HG02870 (cell line): Measurements from ENCODE around the gene RPP25.
"Not testable (repeated sequence)": the region's sequence is repeated elsewhere in the genome, so short reads cannot be mapped to it uniquely, and the experiment has no call there.

ENCODE experiments used
- ATAC-seq: cut with Tn5 transposase; IDR thresholded peaks from one replicate; pipeline ENCODE4 v1.9.1; 2021; ENCODE audit warnings: mild to moderate bottlenecking, moderate library complexity; ENCODE audit not compliant: unreplicated experiment

RPP25 gene

DNA sequence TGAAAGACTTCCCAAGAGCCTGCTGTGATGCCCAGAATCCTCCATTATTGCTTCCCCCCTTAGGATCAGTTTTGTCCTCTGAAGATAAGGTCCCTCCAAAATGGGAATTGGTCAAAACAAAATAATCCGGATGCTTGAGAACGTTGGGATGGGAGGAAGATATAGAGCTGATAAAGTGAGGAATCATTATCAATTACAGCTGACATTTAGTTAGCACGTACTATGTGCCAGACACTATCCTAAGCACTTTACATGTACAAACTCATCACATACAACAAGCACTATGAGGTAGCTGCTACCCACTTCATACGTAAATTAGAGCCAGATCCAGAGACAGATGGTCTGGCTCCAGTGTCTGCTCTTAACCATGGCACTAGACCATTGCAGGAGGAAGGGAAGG, 6.6 kb upstream of the RPP25 start:
- no peak for ATAC-seq

GRCh38 chr15:74962671-74963070, 6.1 kb upstream of the RPP25 start:
- no peak for ATAC-seq

DNA sequence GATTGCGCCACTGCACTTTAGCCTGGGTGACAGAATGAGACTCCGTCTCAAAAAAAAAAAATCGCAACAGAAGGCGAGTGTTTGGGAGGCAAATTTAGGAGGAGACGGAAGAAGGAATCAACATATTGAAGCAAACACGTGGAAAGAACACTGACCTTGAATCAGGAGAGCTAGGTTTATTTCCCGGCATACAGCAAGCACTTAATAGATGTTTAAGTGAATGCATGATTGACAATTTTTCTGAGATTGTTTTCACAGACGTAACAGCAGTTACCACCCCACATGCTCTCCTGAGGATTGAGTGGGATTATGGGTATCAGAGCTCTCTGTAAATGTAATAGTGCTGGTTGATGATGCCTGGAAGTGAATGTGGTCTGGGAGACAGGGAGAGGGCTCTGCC, 5.6 kb upstream of the RPP25 start:
- ATAC-seq: no peak

DNA sequence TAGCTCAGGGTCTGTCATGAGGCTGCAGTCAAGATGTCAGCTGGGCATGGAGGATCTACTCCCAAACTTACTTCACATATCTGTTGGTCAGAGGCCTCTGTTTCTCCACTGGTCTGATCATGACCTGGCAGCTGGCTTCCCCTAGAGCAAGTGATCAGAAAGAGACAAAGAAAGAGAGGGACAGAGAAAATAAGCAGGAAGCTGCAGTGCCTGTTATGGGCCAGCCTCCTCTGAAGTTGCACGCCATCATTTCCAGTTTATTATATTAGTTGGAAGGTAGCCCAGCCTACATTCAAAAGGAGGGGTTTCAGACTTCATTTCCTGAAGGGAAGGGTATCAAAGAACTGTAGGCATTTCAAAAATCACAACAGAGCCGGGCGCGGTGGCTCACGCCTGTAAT, 5.0 kb upstream of the RPP25 start:
- no peak for ATAC-seq

DNA sequence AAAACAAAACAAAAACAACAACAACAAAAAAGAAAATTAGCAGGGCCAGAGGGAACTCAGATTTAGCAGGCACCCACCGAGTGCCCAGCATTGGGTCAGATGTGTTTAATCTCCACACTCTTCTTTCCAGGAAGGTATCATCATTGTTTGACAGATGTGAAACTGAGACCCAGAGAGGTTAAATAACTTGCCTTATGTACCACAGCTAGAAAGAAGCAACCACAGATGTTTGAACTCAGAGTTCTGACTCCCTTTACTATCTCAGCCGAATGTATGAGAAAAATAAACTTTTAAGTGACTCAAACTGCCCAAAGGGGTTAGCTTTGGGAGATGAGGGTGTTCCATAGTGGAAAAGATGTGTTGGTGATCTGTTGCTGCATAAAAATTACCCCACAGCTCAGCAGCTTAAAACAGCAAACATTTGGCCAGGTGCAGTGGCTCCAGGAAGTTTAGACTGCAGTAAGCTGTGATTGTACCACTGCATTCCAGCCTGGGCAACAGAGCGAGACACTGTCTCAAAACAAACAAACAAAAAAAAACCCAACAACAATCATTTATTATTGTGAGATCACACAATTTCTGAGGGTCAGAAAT, 4.5 kb upstream of the RPP25 start:
- no peak for ATAC-seq

- no peak for ATAC-seq
Measured at GRCh38 chr15:74960286-74960685, 3.7 kb upstream of the RPP25 start.

DNA sequence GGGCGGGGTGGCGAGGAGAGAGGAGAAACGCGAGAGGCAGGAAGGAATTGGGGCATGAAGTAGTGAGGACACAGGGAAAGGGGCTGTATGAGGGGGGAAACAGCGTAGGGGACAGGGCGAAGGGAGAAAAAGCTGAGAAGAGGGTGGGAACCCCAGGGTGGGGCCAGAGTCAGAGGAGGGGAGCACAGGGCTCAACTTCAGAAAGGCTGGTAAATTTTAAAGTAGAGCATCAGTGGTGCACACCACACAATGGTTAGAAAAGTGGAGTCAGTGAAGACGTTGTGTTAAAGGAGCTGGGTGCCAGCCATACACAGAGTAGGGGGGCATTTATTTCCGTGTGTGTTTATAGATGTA, 3.0 kb upstream of the RPP25 start:
- ATAC-seq: no peak

GRCh38 chr15:74958908-74959585, 2.5 kb upstream of the RPP25 start:
- ATAC-seq: no peak

DNA sequence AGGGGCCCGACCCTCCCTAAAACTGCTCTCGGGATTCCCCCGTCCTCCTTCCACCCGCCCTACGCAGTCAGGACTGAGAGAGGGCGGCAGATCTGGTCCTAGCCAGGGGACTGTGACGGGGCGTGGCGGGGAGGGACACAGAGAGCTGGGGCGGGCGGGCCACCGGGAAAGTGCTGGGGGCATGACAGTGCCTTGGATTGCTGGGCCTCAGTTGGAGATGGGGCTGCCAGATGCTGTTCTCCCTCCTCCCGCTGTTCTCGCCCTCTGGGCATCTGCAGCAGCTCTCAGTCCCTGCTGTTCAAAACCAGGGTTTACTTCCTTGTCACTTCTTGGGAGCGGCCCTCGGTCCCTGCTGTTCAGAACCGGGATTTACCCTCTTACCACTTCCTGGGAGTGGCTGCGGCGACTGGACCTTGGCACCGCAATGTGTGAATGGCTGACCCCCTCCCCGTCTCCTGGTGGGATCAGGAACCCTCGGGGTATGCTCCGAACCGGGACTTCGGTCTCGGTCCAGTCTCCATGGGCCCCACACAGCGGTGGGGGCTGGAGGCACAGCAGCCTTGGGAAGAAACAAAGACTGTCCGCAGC, 1.8 kb upstream of the RPP25 start:
- no peak for ATAC-seq

DNA sequence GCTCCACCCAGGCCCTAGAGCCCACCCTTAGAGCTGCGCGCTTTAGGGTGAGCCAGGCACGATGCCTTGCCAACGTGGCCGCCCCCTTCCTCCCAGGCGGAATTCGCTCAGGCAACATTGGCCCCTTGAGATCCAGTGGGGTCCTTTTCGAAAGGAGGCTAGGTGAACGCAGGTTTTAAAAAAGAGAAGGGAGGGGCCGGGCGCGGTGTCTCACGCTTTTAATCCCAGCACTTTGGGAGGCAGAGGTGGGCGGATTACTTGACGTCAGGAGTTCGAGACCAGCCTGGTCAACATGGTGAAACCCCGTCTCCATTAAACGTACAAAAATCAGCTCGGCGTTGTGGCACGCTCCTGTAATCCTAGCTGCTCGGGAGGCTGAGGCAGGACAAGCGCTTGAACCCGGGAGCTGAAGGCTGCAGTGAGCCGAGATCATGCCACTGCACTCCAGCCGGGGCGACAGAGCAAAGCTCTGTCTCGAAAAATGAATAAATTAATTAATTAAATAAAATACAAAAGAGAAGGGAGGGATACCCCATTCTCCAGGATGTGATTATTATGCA, 984 bp upstream of the RPP25 start:
- ATAC-seq: no peak

GRCh38 chr15:74955796-74956647, 550 bp downstream of the RPP25 start:
- ATAC-seq: no peak

GRCh38 chr15:74955017-74955416, 1.6 kb downstream of the RPP25 start:
- ATAC-seq: no peak

GRCh38 chr15:74954515-74954914, 2.1 kb downstream of the RPP25 start:
- no peak for ATAC-seq

DNA sequence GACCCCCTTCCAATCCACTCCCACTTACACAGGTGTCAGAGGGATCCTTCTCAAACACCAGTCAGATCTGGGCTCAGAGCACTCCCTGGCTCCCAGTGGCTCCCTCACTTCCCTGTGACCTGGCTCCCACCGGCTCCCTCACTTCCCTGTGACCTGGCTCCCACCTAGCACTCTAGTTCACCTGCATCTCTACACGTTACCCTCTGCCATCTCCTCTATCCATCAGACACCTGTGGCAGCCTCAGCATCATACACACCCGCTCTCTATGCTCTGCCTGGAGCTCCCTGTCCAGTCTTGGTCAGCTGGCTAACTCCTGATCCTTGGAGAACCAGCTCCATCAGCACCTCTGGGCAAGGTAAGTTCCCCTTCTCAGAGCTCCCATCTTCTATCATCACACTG, 5.6 kb downstream of the RPP25 start:
- no peak for ATAC-seq

DNA sequence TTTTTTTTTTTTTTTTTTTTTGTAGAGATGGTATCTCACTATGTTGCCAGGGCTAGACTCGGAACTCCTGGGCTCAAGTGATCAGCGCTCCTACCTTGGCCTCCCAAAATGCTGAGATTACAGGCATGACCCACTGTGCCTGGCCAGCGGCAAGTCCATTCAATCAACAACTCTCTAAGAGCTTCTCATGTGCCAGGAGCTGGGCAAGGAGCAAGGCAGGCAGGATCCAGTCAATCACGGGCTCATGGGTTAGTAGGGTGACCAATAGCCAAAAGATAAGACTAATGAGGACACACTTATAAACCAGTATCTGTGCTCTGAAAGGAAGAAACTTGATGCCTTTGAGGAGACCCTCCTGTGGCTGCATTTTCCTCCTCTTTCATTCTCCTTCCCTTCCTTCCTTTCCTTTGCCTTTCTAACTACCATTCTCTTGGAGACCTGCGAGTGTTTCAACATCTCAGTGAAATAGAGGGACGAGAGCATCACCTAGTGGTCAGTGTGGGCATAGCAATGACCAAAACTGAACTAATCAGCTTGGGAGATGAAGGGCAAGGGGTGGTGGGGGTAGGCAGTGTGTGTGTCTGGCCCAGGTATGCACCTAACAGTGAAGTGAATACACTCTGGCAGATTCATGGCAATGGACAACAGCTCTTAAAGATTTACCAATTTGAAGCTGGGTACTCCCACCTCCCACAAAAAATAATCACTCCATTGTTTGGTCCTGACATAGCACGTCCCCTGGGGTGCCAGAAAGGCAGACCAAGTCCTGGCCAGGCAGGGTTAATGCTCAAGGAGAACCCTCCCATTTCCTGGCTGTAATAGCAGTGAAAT, 6.3 kb downstream of the RPP25 start:
- ATAC-seq: no peak

DNA sequence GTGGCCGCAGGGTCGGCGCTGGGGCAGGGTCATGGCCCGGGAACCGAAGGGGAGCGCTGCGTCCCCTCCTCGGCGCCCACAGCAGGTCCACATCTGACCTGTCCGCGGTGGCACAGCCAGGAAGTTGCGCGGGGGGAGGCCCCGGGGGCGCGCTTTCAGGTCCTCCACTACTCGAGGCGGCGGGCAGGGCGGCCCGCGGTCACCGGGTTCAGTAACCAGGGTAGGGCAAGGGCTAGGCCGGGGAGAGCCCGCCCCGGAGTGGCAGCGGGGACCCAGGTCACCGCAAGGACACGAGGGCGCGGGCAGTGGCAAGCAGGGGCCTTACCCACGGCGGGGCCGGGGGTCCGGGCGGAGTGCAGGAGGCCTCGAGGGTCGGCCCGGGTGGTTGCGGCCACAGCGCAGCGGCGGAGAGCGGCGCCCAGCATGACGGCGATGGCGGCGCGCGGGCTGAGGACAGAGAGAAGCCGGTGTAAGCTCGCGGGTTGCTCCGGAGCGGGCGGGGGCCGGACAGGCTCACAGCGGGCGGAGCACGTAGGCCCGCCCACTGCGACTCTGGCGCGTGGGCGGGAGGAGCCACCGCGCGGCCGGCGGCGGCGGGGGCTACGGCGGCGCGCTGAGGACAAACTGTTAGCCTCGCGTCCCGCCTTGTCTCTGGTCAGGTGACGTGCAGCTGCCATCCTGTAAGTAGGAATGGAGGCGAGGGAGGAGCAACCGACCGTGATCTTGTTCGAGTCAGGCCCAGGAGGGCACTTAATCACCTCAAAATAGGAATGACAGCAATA, 18.8 kb downstream of the RPP25 start, which contains the start of gene COX5A:
Gene COX5A (minus strand): TSS at position 484 of the 782 bp plus-strand sequence. CDS start 59 bp downstream, at position 425.
- peak; percentile 88 for ATAC-seq

DNA sequence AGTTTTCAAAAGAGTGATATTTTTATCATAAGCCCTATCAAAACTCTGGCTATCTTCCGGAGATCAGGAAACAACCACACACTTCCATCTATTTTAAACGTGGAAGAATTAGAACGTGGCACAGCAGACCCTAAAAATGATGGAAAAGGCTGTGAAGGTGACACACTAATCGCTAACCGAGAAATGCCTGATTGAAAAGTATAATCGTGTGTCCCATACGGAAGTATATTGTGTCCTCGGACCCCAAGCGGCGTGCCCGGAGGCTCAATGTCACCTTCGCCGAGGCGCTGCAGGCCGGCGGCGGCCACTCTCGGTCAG, 19.3 kb downstream of the RPP25 start:
- ATAC-seq: no peak

DNA sequence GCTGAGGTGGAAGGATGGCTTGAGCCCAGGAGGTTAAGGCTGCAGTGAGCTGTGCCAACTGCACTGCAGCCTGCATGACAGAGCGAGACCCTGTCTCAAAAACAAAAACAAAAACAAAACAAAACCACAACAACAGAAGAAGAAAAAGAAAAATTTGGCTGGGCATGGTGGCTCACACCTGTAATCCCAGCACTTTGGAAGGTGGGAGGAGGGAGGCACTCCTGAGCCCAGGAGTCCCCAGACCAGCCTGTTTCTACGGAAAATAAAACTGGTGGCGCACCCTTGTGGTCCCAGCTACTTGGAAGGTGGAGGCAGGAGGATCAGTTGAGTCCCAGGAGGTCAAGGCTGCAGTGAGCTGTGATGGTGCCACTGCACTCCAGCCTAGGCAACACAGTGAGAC, 21.4 kb downstream of the RPP25 start:
- not testable (repeated sequence) for ATAC-seq

- ATAC-seq: no peak
Measured at GRCh38 chr15:74933573-74933972, 23.0 kb downstream of the RPP25 start.

DNA sequence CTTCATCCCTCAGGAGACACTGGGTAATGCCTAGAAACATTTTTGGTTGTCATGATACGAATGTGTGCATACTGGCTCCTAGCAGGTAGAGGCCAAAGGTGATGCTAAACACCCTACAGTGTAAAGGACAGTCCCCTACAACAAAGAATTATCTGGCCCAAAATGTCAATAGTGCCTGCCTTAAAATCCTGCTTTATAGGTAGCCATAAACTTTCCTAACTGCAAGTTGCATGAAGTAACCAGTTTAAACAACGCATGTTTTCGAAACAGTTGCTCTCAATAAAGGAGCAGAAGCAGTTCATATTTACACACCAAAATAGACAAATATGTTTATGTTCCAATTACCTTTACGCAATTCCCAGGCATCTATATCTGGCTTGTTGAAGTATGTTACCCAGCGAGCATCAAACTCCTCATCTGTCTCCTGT, 27.8 kb downstream of the RPP25 start:
- no peak for ATAC-seq
